Fibroblast of skin of right biceps (primary cell): ENCODE results near the gene ABHD12B.
"Not testable (repeated sequence)": the region's sequence is repeated elsewhere in the genome, so short reads cannot be mapped to it uniquely, and the experiment has no call there.

Experiments
- DNase-seq: peaks from one replicate; pipeline ENCODE4 v3.0.0-alpha.2; 2013

The ABHD12B gene

GRCh38 chr14:50839691-50840090 lies 32.2 kb upstream of the ABHD12B start:
- no peak for DNase-seq

DNA sequence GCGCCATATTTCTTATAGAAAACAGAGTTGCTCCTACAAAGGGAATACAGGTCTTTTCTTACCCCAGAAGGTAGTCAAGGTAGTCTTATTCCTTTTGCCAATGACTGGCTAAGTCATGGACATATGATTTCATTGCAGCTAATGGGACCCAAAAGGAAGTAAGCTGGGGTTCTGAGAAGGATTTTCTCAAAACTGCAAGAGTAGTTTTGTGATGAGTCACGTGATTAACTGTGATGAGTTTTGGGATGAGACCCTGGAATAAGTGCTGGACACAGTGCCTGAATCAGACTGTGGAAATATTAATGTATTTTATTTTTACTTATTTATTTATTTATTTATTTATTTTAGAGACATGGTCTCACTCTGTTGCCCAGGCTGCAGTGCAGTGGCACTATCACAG lies 27.5 kb upstream of the ABHD12B start:
- DNase-seq = peak; percentile 68

DNA sequence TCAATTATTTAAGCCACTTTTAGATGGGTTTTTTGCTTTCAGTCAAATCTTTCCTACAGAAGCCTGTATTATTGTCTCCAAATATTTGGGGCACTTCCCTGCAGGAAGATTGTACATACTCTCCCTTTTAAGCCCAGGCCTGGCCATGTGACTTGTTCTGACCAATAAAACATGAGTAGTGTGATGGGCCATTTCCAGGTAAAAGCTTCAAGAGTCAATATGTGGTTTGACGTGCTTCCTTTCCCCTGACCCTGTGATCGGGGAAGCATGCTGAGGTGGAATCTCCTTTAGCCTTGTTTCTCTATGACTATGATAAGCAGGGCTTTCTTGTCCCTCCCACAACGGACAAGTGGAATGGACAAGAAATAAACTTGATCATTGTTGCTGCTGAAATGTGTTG lies 26.7 kb upstream of the ABHD12B start:
- no peak for DNase-seq

GRCh38 chr14:50846226-50846880 lies 25.5 kb upstream of the ABHD12B start:
- peak; percentile 97 for DNase-seq

DNA sequence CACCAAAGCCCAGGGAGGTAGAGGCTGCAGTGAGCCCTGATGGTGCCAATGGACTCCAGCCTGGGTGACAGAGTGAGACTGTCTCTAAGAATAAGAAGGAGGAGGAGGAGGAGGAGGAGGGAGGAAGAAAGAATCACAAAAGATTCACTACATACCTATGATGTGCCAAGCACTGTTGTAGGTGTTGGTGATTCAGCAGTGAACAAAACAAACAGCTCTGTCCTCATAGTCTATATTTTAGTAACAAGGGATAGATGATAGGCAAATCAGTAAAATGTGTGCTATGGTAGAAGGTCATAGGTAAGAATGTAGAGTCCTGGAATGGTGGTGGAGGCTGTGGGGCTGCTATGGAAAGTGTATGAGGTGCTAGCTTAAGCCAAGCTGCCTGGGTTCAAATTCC lies 18.0 kb upstream of the ABHD12B start:
- DNase-seq = no peak

DNA sequence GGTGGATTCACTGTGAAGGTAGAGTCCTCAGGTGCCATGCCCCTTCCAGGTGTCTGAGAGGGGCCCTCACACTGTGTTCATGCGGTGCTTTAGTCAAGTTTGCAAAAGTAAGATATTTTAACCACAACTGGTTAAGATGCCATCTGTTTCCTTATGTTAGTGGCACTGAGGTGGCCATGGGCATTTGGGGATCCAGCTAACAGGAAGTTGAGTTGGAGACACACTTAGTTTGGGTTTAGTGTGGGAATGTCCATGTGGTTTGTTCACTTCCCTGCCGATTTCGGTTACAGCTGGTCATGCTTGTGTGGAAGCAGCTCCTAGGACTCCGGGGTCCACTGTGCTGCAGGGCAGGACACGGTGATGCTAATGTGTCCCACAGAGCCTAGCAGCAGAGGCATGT lies 17.3 kb upstream of the ABHD12B start:
- no peak for DNase-seq

DNA sequence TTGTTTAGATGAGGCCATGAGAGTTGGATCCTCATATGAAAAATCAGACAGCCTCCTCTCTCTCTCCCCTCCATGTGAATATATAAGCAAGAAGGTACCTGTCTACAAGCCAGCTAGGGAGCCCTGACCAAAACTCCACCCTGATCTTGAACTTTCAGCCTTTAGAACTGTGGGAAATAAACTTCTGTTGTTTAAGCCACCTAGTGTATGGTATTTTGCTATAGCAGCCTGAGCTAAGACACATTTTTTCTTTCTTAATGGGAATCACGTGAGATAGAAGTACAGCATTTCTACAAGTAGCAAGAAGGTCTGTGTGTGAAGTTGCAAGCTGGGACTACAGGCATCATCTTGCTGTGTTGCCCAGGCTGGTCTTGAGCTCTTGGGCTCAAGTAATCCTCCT lies 16.3 kb upstream of the ABHD12B start:
- peak; percentile 40 for DNase-seq

- DNase-seq = no peak
These were observed 15.2 kb upstream of the ABHD12B start for GRCh38 chr14:50856660-50857059.

DNA sequence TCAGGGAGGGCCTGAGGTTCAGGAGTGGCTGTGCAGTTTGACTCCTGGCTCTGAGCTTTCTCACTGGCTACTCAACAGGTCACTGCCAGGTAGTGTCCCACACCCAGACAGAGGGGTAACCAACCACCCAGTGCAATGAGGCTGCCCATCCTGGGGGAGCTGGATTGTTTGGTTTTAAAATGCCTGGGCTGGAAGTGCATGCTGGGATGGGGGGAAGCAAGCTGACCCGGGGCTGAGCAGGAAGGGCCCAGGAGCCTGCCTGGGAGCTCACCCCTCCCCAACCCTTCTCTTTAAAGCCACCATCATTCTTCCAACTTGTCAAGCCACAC lies 12.6 kb upstream of the ABHD12B start:
- no peak for DNase-seq

GRCh38 chr14:50860478-50861086 lies 11.3 kb upstream of the ABHD12B start:
- DNase-seq = peak; percentile 80

DNA sequence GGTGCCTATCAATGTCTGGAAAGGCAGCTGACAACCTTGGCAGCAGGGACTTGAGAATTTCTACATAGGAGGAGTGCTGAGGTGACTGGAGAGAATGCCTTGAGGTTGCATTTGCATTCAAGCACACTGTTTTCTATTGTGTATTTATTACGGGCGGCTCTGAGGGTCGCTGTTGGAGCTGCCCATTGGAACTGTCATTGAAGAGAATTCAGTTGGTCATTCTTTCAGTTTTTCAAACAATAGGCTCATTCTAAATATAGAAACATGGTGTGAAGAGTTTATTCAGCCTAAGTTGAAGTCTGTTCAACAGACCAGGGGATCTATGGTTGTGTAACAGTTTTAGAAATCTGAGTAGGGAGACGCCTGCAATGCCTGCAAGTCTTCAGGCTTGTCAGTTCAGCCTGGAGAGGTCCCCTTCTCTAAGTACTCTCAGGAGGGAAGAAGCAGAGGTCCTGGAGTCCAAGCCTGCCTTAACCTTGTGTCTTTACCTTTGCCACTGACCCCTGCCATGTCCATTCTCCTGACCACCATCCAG lies 9.8 kb upstream of the ABHD12B start:
- DNase-seq = no peak

DNA sequence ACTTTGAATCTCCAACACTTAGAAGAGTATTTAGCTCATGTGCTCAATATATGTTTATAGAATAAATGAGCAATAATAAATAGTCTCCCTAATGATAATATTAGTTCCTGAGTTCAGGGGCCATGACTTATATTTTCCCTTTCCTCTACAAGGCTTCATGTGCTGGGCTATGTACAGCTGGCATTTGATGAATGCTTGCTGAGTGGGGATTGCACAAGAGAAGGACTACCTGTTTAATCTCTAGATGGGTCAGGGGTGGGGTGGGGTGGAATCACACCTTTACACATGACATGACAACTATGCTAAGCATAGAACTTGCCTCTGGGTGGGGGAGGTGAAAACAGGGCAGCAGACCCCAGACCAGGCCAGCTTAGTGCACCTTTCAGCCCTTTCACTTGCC lies 7.6 kb upstream of the ABHD12B start:
- DNase-seq = no peak

DNA sequence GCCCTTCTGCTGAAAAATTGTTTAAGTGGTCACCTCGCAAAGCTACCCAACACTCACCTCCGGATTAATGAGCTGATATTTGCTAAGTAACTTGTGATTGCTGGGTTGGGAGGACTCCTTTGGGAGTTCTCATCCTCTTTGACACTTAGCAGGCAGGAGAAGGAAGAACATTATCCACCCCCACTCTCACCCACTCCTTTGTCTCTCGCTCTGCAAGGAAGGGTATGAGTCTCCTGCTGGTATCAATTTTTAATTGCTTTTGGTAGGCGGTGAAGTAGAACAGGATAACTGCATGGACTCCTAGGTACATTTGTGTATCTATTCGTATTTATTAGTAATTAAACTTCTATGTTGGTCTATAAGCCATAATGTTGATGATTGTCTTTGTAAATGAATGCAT lies 6.9 kb upstream of the ABHD12B start:
- DNase-seq = no peak

GRCh38 chr14:50865391-50866076 lies 6.3 kb upstream of the ABHD12B start:
- DNase-seq = no peak

GRCh38 chr14:50871228-50871627 lies 625 bp upstream of the ABHD12B start:
- no peak for DNase-seq

- DNase-seq = no peak
These were observed 2.9 kb downstream of the ABHD12B start for GRCh38 chr14:50874757-50875156.

- peak; percentile 19 for DNase-seq
These were observed 3.7 kb downstream of the ABHD12B start for GRCh38 chr14:50875359-50876070.

DNA sequence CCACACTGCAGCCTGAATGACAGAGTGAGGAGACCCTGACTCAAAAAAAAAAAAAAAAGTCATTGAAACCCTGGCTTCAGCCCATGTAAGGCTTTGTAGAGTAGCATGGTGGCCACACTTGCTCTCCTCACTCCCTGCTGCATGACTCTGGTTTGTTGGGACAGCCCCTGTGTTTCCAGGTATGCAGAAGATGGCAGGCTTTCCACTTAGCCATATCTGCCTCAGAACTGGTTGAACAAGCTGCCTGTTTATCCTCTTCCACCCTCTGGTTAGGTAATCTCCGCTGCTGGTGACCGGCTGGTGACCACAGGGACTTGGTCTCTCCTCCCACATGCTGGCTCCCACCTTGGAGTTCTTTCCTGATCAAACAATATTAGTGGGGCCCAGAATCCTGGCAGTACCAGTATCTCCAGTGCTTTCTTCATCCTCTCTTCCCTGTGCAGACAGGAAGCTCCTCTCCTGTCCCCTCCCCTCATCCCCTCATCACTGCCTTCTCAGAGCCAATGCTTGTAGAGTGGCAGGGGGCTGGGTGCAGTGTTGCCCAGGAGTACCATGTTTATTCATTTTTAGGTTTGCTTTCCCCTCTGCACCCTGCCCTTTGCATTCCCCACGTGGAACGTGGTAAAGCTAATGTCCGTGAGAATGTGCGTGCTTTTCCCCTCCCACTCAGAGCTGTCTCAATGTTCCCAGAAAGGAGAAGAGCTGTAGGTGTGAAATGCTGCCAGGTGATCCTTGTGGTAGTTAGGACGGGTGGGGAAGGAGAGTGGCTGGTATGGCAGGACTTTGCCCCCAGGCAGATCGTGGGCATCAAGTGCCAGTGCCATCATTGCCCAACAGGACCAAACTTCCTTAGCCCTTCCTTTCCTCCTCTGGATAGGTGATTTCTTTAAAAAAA lies 11.3 kb downstream of the ABHD12B start:
- DNase-seq = no peak

DNA sequence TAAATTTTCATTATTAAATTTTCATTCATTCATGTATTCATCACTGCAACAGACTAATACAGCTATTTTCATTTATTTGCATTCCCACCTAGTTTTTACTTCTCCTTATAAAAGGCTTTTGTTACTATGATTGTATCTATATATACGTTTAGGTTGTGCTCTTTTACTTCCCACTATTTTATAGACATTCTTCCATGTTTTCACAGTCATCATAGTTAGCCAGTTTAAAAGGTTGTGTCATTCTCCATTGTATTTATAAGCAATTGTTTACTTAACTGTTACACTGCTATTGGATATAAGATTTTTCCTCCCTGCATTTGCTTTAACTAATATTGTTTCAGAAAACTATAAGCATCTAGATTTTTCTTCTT lies 12.0 kb downstream of the ABHD12B start:
- DNase-seq = no peak

GRCh38 chr14:50887476-50887875 lies 15.6 kb downstream of the ABHD12B start:
- DNase-seq = no peak

DNA sequence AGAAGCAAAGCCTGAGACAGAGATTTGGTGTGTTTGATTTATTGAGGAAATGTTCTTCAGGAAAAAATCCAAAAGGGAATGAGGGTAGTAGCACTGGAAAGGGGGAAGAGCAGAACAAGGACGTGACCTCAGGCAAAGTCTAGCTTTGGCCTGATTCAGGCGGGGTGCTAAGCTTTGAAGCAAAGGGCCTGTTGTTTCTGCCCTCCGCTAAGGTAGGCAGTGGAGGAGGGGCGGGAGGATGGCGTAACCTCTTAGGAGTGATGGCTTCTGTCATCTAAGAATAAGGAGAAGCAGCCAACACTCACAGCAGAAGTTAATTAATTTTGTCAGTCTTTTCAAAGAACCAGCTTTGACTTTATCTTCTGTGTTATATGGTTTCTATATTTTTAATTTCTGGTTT lies 20.4 kb downstream of the ABHD12B start:
- no peak for DNase-seq

- not testable (repeated sequence) for DNase-seq
These were observed 24.6 kb downstream of the ABHD12B start for GRCh38 chr14:50896421-50896820.

- DNase-seq = not testable (repeated sequence)
These were observed 25.2 kb downstream of the ABHD12B start for GRCh38 chr14:50897005-50897404.
